Measurements from ENCODE around the gene SRPK2. TPM values are rescaled to one million over a fixed set of nuclear protein-coding genes. Genes with fewer than 3 reads are reported as not detected.
A peak's percentile ranks its signal among the peaks of the same experiment; 100 is the strongest.

SRPK2 gene
- total RNA-seq, 1 donor from 2014 or later: 47.1 TPM

DNA sequence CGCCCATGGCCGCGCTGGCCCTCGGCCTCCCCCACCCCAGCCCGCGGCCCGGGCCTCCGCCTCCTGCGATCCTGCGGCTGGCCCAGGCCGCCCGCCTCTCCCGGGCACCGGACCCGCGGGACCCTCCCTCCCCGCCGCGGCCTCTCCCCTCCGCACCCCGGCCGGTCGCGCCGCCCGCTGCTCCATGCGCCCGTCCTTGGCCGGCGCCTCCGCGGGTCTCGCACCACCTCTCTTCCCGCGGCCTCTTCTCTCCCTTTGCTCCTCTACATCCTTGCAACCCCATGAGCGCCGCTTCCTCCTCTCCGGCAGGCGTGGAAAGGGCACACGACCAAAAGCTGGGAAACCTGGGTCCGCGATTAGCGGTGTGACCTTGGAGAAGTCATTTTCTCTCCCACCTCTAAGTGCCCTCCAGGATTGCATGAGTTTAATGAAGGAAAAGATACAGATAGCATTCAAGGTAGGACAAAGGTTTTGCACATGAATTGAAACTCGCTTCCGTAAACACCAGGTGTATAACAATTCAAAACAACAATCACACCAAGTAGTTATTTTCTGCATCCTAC, 448 bp upstream of the SRPK2 start:
- intact Hi-C loops (cut with DNase I): no loop called here
- Histone ChIP-seq H3K4me3 (peak overlapping the region; percentile 91 to 99), H3K36me3 (no peaks in the 10 kb centered on the region), H3K4me1 (peaks cover 15% of the 10 kb centered on the region), H3K27ac (peak overlapping the region; percentile 83), H3K27me3 (no peaks in the 10 kb centered on the region), H3K9me3 (no peaks in the 10 kb centered on the region)
- TF ChIP-seq CTCF (IDR thresholded peaks at IDR 0.05) (no peak), POLR2A (IDR thresholded peaks at IDR 0.05) (no peak), POLR2AphosphoS5 (IDR thresholded peaks at IDR 0.05; ENCODE audit: insufficient read depth in 1 of 2, low read depth in 1 of 2) (no peak)
- no peak for DNase-seq (ENCODE audit: extremely low spot score in 2 of 2)

DNA sequence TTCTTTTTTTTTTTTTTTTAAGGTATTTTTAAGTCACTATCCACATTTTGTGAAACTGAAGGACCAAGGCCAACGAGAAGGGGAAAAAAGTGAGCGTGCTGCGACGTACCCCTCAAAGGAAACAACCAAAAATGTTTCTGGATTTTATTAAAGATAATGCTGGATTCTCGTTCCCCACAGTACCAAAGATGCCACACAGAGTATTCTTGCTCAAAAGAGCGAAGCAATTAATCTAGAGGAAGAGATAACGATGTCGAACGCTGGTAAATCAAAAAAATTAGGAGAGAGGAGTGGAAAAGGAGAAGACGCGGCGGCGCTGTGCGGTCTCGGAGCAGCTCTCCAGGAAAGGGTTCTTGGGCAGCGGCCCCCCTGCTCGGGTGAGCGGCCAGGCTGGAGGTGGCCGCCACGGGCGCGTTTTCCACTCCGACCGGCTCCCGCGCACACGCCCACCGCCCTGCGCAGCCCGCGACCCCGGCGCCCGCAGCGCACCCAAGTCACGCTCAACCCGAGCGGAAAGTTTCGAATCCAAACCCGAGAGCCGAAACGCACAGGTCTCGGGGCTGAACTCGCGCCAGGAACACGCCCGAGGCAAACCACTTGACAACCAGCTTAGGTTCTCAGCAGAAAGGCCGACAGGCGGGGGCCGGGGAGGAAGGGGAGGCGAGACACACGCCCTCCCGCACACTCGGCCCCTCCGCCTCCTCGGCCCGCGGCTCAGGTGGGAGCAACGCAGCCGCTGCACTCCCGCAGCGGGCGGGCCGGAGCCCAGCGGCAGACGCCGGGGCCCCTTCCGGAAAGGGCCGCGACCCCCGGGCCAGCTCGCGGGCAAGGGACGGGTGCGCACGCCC, 989 bp downstream of the SRPK2 start:
- peaks cover 15% of the 10 kb centered on the region for H3K4me1 ChIP-seq
- TF ChIP-seq CTCF (IDR thresholded peaks at IDR 0.05) (no peak), POLR2A (IDR thresholded peaks at IDR 0.05) (no peak), POLR2AphosphoS5 (IDR thresholded peaks at IDR 0.05; ENCODE audit: insufficient read depth in 1 of 2, low read depth in 1 of 2) (no peak)
- no peaks in the 10 kb centered on the region for H3K36me3 ChIP-seq
- no peaks in the 10 kb centered on the region for H3K27me3 ChIP-seq
- intact Hi-C loops (cut with DNase I): no loop called here
- peak overlapping the region; percentile 91 to 99 for H3K4me3 ChIP-seq
- DNase-seq (ENCODE audit: extremely low spot score in 2 of 2): no peak
- H3K27ac ChIP-seq: peak overlapping the region; percentile 81
- no peaks in the 10 kb centered on the region for H3K9me3 ChIP-seq

GRCh38 chr7:105377903-105378302, 10.8 kb downstream of the SRPK2 start:
- TF ChIP-seq POLR2AphosphoS5 (IDR thresholded peaks at IDR 0.05; ENCODE audit: insufficient read depth in 1 of 2, low read depth in 1 of 2) (no peak), POLR2A (IDR thresholded peaks at IDR 0.05) (no peak), CTCF (IDR thresholded peaks at IDR 0.05) (no peak)
- no peaks in the 10 kb centered on the region for H3K36me3 ChIP-seq

DNA sequence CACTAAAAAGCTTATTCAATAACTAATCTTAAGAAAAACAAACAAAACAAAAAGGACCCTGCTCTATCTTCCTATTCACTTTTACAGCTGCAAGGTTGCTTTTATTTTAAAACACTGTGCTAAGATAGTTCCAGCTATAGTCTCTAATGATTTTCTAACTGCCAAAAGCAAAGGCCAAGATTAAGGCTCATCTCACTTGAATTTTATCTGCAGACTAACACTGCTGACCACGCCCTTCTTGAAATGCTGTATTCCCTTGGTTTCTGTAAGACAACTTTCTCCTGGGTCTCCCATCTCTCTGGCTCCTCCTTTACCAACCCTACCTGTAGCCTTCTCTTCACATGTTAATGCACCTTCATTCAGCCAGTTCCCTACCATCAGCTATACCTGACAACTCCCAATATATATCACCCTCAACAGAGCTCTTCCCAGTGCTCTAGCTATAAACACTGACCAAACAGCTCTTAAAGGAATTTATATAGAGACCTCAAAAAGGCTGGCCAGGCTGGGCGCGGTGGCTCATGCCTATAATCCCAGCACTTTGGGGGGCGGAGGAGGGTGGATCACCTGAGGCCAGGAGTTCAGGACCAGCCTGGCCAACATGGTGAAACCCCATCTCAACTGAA, 11.7 kb downstream of the SRPK2 start:
- Histone ChIP-seq H3K4me1 (no peaks in the 10 kb centered on the region), H3K36me3 (no peaks in the 10 kb centered on the region), H3K27me3 (no peaks in the 10 kb centered on the region), H3K27ac (no peak overlapping the region), H3K4me3 (no peak overlapping the region), H3K9me3 (no peaks in the 10 kb centered on the region)
- TF ChIP-seq POLR2AphosphoS5 (IDR thresholded peaks at IDR 0.05; ENCODE audit: insufficient read depth in 1 of 2, low read depth in 1 of 2) (no peak), CTCF (IDR thresholded peaks at IDR 0.05) (no peak), POLR2A (IDR thresholded peaks at IDR 0.05) (no peak)
- DNase-seq (ENCODE audit: extremely low spot score in 2 of 2): no peak
- intact Hi-C loops (cut with DNase I): no loop called here

More at GRCh38 chr7:105377903-105378302, 10.8 kb downstream of the SRPK2 start:
- H3K4me3 ChIP-seq: no peak overlapping the region
- intact Hi-C loops (cut with DNase I): no loop called here
- no peak overlapping the region for H3K27ac ChIP-seq
- H3K9me3 ChIP-seq: no peaks in the 10 kb centered on the region
- no peaks in the 10 kb centered on the region for H3K4me1 ChIP-seq
- H3K27me3 ChIP-seq: no peaks in the 10 kb centered on the region
- no peak for DNase-seq (ENCODE audit: extremely low spot score in 2 of 2)
